ENCODE measurements around the gene AMN. TPM values are rescaled to one million over a fixed set of nuclear protein-coding genes. Genes with fewer than 3 reads are reported as not detected.

AMN gene
- total RNA-seq, 2 donors from 2014 or later = 1.9 to 3.2 TPM

- Histone ChIP-seq H3K36me3 (ENCODE audit: control insufficient read depth, insufficient read depth, low read length) (peaks cover 77% of the 10 kb centered on the region), H3K9me3 (ENCODE audit: control insufficient read depth, low read length) (no peaks in the 10 kb centered on the region), H3K27me3 (ENCODE audit: control insufficient read depth, insufficient read depth, low read length, poor library complexity, severe bottlenecking) (no peaks in the 10 kb centered on the region), H3K27ac (ENCODE audit: low read depth, low read length) (no peak overlapping the region), H3K4me3 (ENCODE audit: low read length) (no peak overlapping the region), H3K9ac (ENCODE audit: extremely low read depth, low read length, poor library complexity, severe bottlenecking) (no peak overlapping the region), H3K4me1 (ENCODE audit: control insufficient read depth, insufficient read depth, low read length) (peaks cover 6% of the 10 kb centered on the region)
- Mint-ChIP-seq H3K9me3 (no peaks in the 10 kb centered on the region), H3K4me1 (peaks cover 29% of the 10 kb centered on the region), H3K27me3 (ENCODE audit: insufficient read depth) (no peaks in the 10 kb centered on the region), H3K4me3 (no peak overlapping the region), H3K27ac (peak overlapping the region; percentile 66), H3K36me3 (ENCODE audit: low read depth) (peaks cover 66% of the 10 kb centered on the region)
- no peak for TF ChIP-seq CTCF (conservative IDR thresholded peaks at IDR 0.05)
- DNase-seq = no peak
- 94 to 98% methylated on average over 2 to 6 of the region's 6 CpGs for WGBS, 2 experiments (ENCODE audit: insufficient coverage in 1 of 2, insufficient read length in 1 of 2)
These were observed 29.8 kb downstream of the AMN start for GRCh38 chr14:102952276-102952675.

GRCh38 chr14:102953100-102953499, 30.6 kb downstream of the AMN start:
- Mint-ChIP-seq H3K27me3 (ENCODE audit: insufficient read depth) (no peaks in the 10 kb centered on the region), H3K4me1 (peaks cover 29% of the 10 kb centered on the region), H3K36me3 (ENCODE audit: low read depth) (peaks cover 69% of the 10 kb centered on the region), H3K9me3 (no peaks in the 10 kb centered on the region), H3K27ac (no peak overlapping the region), H3K4me3 (no peak overlapping the region)
- no peak overlapping the region for H3K27ac ChIP-seq (ENCODE audit: low read depth, low read length)
- no peaks in the 10 kb centered on the region for H3K9me3 ChIP-seq (ENCODE audit: control insufficient read depth, low read length)
- 93 to 96% methylated on average over 12 to 15 of the region's 15 CpGs for WGBS, 2 experiments (ENCODE audit: insufficient coverage in 1 of 2, insufficient read length in 1 of 2)
- no peak overlapping the region for H3K4me3 ChIP-seq (ENCODE audit: low read length)
- TF ChIP-seq CTCF (conservative IDR thresholded peaks at IDR 0.05) = no peak
- peaks cover 6% of the 10 kb centered on the region for H3K4me1 ChIP-seq (ENCODE audit: control insufficient read depth, insufficient read depth, low read length)
- peaks cover 85% of the 10 kb centered on the region for H3K36me3 ChIP-seq (ENCODE audit: control insufficient read depth, insufficient read depth, low read length)
- DNase-seq = no peak
- no peaks in the 10 kb centered on the region for H3K27me3 ChIP-seq (ENCODE audit: control insufficient read depth, insufficient read depth, low read length, poor library complexity, severe bottlenecking)
- no peak overlapping the region for H3K9ac ChIP-seq (ENCODE audit: extremely low read depth, low read length, poor library complexity, severe bottlenecking)

- Mint-ChIP-seq H3K4me3 (peak overlapping the region; percentile 23), H3K36me3 (ENCODE audit: low read depth) (peaks cover 72% of the 10 kb centered on the region), H3K27ac (peak overlapping the region; percentile 84), H3K27me3 (ENCODE audit: insufficient read depth) (no peaks in the 10 kb centered on the region), H3K4me1 (peaks cover 29% of the 10 kb centered on the region), H3K9me3 (no peaks in the 10 kb centered on the region)
- TF ChIP-seq CTCF (conservative IDR thresholded peaks at IDR 0.05) = no peak
- Histone ChIP-seq H3K4me3 (ENCODE audit: low read length) (no peak overlapping the region), H3K27ac (ENCODE audit: low read depth, low read length) (no peak overlapping the region), H3K9me3 (ENCODE audit: control insufficient read depth, low read length) (no peaks in the 10 kb centered on the region), H3K4me1 (ENCODE audit: control insufficient read depth, insufficient read depth, low read length) (peaks cover 6% of the 10 kb centered on the region), H3K27me3 (ENCODE audit: control insufficient read depth, insufficient read depth, low read length, poor library complexity, severe bottlenecking) (no peaks in the 10 kb centered on the region), H3K9ac (ENCODE audit: extremely low read depth, low read length, poor library complexity, severe bottlenecking) (no peak overlapping the region), H3K36me3 (ENCODE audit: control insufficient read depth, insufficient read depth, low read length) (peaks cover 87% of the 10 kb centered on the region)
- 86 to 90% methylated on average over 18 of the region's 18 CpGs for WGBS, 2 experiments (ENCODE audit: insufficient coverage in 1 of 2, insufficient read length in 1 of 2)
- peak; percentile 74 for DNase-seq
These were observed 31.8 kb downstream of the AMN start for GRCh38 chr14:102954081-102954789.
